ENCODE data around the gene KCNG2.
A peak's percentile ranks its signal among the peaks of the same experiment; 100 is the strongest.

The KCNG2 gene

DNA sequence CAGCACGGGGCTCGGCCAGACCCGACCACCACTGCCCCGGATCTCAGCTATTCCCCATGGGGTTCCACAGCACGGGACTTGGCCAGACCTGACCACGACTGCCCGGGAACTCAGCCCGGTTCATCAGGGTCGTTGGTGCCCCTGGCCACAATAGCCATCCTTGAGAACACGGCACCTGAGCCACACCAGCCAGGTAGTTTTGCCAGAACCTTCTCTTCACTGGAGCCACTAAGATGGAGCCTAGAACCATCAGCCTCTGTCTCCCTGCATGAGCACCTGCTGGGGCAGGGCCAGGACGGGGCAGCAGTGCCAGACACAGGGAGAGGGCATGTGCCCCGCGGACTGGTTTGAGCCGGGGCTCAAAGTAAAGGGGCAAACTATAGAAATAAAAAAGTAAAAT lies 11.4 kb upstream of the KCNG2 start:
- no peak for DNase-seq (ENCODE audit: low read depth)
- TF ChIP-seq, protein P1, sequence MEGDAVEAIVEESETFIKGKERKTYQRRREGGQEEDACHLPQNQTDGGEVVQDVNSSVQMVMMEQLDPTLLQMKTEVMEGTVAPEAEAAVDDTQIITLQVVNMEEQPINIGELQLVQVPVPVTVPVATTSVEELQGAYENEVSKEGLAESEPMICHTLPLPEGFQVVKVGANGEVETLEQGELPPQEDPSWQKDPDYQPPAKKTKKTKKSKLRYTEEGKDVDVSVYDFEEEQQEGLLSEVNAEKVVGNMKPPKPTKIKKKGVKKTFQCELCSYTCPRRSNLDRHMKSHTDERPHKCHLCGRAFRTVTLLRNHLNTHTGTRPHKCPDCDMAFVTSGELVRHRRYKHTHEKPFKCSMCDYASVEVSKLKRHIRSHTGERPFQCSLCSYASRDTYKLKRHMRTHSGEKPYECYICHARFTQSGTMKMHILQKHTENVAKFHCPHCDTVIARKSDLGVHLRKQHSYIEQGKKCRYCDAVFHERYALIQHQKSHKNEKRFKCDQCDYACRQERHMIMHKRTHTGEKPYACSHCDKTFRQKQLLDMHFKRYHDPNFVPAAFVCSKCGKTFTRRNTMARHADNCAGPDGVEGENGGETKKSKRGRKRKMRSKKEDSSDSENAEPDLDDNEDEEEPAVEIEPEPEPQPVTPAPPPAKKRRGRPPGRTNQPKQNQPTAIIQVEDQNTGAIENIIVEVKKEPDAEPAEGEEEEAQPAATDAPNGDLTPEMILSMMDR (IDR thresholded peaks at IDR 0.05; ENCODE audit: low read length, missing control alignments) = no peak
- H3K4me3 ChIP-seq (replicated peaks; ENCODE audit: low read depth, low read length) = no peak overlapping the region

DNA sequence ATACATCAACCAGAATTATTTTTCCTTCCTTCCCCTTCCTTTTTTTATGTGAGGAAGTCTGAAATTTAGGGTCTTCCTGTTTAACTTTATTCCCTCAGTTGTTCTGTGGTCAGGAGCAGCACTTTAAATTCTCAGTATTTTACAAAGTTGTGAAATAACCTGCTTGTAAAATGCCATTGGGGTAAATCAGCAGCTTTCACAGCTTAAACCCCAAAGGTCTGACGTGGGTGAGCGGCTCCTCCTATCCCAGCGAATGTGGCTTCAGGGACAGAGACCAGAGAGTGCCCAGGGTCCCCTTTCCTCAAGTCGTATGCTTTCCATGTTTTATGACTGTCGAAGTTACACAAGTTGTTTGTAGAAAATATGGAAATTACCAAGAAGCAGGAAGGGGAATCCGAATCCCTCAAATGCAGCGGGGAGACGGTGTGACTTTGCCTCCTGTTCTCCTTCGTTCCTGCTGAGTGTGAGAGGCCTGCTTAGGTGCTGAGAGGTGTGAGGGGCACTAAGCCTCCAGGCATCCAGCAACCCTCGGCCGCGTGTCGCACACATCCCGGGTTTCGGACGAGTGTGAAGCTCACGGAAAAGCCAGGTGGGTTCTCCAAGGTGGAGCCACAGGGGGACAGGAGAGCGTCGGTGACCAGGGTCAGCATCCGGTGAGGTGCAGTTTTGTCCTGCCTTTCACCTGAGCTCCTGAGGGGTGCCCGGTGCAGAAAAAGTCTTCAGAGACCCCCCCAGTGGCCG lies 10.8 kb upstream of the KCNG2 start:
- TF ChIP-seq, protein P1 (IDR thresholded peaks at IDR 0.05; ENCODE audit: low read length, missing control alignments) = no peak
- DNase-seq (ENCODE audit: low read depth) = peak; percentile 60
- H3K4me3 ChIP-seq (replicated peaks; ENCODE audit: low read depth, low read length) = no peak overlapping the region

DNA sequence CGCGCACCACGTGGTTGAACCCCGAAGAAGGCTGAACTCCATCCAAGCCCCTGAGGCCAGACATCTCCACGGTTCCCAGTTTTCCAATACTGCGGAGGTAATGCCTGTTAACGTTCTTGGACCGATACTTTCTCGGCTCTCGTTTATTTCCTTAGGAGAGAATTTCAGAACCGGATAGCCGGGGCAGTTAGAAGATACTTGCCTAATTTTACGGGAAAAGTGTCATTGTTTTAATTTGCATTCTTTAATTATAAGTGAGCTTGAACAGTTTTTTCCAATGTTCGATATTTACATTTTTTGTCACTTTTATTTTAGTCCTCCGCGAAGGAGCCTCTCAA lies 10.2 kb upstream of the KCNG2 start:
- DNase-seq (ENCODE audit: low read depth) = no peak
- TF ChIP-seq, protein P1 (IDR thresholded peaks at IDR 0.05; ENCODE audit: low read length, missing control alignments) = no peak
- no peak overlapping the region for H3K4me3 ChIP-seq (replicated peaks; ENCODE audit: low read depth, low read length)

DNA sequence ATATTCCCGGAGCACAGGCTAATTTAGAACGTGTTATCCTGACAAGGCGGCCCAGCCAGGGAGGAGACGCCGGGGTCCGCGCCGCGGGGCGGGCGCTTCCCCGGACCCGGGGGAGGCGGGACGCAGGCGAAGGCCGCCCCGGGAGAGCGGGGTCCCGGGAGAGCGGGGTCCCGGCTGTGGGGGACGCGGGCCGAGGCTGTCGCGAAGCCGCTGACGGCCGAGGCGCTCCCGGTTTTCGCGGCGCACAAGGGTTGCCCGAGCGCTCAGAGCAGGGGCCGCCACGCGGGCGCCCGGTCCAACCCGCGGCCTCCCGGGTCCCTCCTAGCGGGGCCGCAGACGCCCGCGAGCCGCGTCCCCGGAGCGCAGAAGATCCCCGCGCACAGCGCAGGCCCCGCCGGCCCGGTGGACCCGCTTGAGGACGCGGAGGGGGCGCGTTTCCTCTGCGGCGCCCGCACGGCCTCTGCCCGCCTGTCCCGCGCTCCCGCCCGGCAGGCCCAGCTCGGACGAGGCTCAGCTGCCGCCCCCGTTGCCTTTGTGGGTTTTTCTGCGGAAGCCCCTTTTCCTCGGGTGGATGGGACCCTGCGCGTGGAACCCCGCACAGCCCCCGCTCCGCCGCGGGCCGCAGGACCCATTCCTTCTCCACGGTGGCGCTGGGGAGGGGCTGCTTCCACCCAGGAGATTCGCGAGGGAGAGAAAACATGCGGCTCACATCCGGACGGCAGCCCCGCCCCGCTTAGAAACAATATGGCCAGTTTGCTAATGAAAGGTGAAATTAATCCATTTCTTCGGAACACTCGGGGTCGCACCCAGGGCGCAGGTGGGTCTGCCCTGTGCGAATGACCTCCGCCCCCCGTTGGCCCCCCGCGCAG lies 9.6 kb upstream of the KCNG2 start:
- DNase-seq (ENCODE audit: low read depth) = peak; percentile 39
- no peak overlapping the region for H3K4me3 ChIP-seq (replicated peaks; ENCODE audit: low read depth, low read length)
- TF ChIP-seq, protein P1 (IDR thresholded peaks at IDR 0.05; ENCODE audit: low read length, missing control alignments) = no peak

DNA sequence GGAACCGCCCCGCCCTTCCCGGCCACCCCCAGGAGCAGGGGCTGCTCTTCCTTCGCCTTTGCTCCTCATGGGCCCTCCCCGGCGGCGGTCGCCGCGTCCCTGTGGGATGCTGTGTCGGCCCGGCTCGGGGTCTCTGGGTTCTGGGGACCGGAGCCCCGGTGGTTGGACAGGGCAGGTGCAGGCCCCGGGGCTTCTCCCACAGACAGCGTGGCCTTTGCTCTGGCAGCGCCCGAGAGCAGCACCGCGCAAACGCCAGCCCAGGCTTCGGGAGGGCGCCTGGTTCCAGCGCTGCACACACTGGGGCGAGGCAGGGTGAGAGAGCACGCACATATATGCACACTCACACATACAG lies 9.0 kb upstream of the KCNG2 start:
- TF ChIP-seq, protein P1 (IDR thresholded peaks at IDR 0.05; ENCODE audit: low read length, missing control alignments) = no peak
- no peak overlapping the region for H3K4me3 ChIP-seq (replicated peaks; ENCODE audit: low read depth, low read length)
- no peak for DNase-seq (ENCODE audit: low read depth)

DNA sequence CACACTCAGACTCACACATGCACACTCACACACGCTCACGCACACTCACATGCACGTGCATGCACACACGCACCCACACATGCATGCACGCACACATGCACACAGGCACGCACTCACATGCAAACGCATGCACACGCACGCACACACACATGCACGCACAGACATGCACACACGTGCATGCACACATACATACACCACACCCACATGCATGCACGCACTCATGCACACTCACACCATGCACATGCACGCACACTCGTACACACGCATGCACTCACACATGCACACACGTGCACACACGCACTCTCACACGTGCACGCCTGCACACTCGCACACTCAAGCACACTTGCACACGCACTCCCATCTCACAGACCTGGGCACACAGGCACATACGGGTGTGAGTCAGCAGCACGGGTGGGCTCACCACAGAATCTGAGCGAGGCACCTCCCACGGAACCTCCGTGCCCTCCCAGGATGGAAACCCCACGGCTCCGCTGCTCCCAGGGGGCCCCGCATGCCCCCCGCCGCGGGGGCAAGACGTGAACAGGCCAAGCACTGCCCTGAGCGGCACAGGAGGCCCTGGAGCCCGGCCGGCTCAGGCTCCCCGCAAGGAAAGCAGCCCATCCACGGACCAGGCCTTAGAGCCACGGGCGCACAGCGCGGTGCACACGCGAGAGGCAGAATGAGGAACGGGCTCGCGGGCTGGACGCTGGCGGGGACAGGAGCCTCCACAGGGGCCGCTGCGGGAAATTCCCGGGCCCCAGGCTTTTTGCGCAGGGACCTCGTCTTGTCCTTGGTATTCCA lies 8.4 kb upstream of the KCNG2 start:
- DNase-seq (ENCODE audit: low read depth) = no peak
- H3K4me3 ChIP-seq (replicated peaks; ENCODE audit: low read depth, low read length) = no peak overlapping the region
- TF ChIP-seq, protein P1 (IDR thresholded peaks at IDR 0.05; ENCODE audit: low read length, missing control alignments) = no peak
